ENCODE data around the gene AP5B1. TPM values are rescaled to one million over a fixed set of nuclear protein-coding genes. Genes with fewer than 3 reads are reported as not detected.

AP5B1 gene
- total and polyA plus RNA-seq, 2 of the 8 experiments (the other 6 are each of a cell fraction or from before 2014, with no cell fraction given), result 7.6 to 10.0 TPM

GRCh38 chr11:65787649-65788622, 7.2 kb upstream of the AP5B1 start (continued):
- TF ChIP-seq, protein P1, sequence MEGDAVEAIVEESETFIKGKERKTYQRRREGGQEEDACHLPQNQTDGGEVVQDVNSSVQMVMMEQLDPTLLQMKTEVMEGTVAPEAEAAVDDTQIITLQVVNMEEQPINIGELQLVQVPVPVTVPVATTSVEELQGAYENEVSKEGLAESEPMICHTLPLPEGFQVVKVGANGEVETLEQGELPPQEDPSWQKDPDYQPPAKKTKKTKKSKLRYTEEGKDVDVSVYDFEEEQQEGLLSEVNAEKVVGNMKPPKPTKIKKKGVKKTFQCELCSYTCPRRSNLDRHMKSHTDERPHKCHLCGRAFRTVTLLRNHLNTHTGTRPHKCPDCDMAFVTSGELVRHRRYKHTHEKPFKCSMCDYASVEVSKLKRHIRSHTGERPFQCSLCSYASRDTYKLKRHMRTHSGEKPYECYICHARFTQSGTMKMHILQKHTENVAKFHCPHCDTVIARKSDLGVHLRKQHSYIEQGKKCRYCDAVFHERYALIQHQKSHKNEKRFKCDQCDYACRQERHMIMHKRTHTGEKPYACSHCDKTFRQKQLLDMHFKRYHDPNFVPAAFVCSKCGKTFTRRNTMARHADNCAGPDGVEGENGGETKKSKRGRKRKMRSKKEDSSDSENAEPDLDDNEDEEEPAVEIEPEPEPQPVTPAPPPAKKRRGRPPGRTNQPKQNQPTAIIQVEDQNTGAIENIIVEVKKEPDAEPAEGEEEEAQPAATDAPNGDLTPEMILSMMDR (IDR thresholded peaks at IDR 0.05; ENCODE audit: control extremely low read depth in 1 of 3, insufficient read depth in 1 of 3, low read depth in 1 of 3, low read length in 3 of 3), result no peak
- TF ChIP-seq MAFK (IDR thresholded peaks at IDR 0.05; ENCODE audit: low read depth, low read length), result no peak
- peak; percentile 35; the same call in 1 of the 2 replicates for TF ChIP-seq EGR1 (IDR thresholded peaks at IDR 0.05; ENCODE audit: borderline replicate concordance, low read depth, low read length)
- TF ChIP-seq SIN3A (conservative IDR thresholded peaks at IDR 0.05 in 1 of 2, IDR thresholded peaks at IDR 0.05 in 1 of 2; ENCODE audit: low read depth in 1 of 2, low read length in 2 of 2), result no peak
- TF ChIP-seq TBP (IDR thresholded peaks at IDR 0.05; ENCODE audit: low read depth, low read length), result 0 out of 2 replicates have a peak, but pooled peaks have one; percentile 7
- TF ChIP-seq CHD1 (IDR thresholded peaks at IDR 0.05; ENCODE audit: low read depth, low read length), result no peak
- TF ChIP-seq JUN (IDR thresholded peaks at IDR 0.05; ENCODE audit: low read depth, low read length), result no peak
- no peak for TF ChIP-seq ATF2 (IDR thresholded peaks at IDR 0.05; ENCODE audit: low read length)
- no peak for TF ChIP-seq KDM5A (IDR thresholded peaks at IDR 0.05; ENCODE audit: low read length)
- no peak for TF ChIP-seq TCF12 (IDR thresholded peaks at IDR 0.05; ENCODE audit: low read depth, low read length)
- no peak for TF ChIP-seq CBX5 (IDR thresholded peaks at IDR 0.05; ENCODE audit: low read depth, low read length)
- no peak for TF ChIP-seq POLR2AphosphoS5 (IDR thresholded peaks at IDR 0.05; ENCODE audit: low read depth, low read length)
- TF ChIP-seq BACH1 (IDR thresholded peaks at IDR 0.05; ENCODE audit: low read length), result no peak
- TF ChIP-seq KDM1A (IDR thresholded peaks at IDR 0.05; ENCODE audit: borderline replicate concordance, low read length), result no peak
- TF ChIP-seq EZH2 (IDR thresholded peaks at IDR 0.05; ENCODE audit: low read depth, low read length, severe bottlenecking), result no peak
- TF ChIP-seq CEBPB (IDR thresholded peaks at IDR 0.05; ENCODE audit: low read depth, low read length), result no peak
- TF ChIP-seq SAP30 (IDR thresholded peaks at IDR 0.05; ENCODE audit: insufficient read depth, insufficient replicate concordance, low read length), result no peak
- no peak for TF ChIP-seq FOSL1 (IDR thresholded peaks at IDR 0.05; ENCODE audit: insufficient read depth, low read depth, low read length)
- TF ChIP-seq SRF (IDR thresholded peaks at IDR 0.05; ENCODE audit: low read depth, low read length), result no peak
- TF ChIP-seq CHD2 (IDR thresholded peaks at IDR 0.05; ENCODE audit: low read length), result no peak
